ENCODE results near the gene HK1. TPM values are rescaled to one million over a fixed set of nuclear protein-coding genes. Genes with fewer than 3 reads are reported as not detected.

Gene HK1
- polyA plus RNA-seq, 1 experiment = 47.5 TPM

- Histone ChIP-seq H3K4me3 (ENCODE audit: low read depth, low read length) (no peak overlapping the region), H3K27me3 (ENCODE audit: control insufficient read depth, insufficient read depth, low read length) (no peaks in the 10 kb centered on the region), H3K36me3 (ENCODE audit: control insufficient read depth, insufficient read depth, low read length) (no peaks in the 10 kb centered on the region)
- POLR2A ChIA-PET = no interaction called here
- TF ChIP-seq CTCF (IDR thresholded peaks at IDR 0.05; ENCODE audit: insufficient read depth, low read depth, low read length) = no peak
- no peak for DNase-seq (ENCODE audit: low read depth)
- CTCF ChIA-PET = interaction anchor here (0.6 to 1.0 kb wide), 2 partner anchors 68 to 123 kb away, joined by 3 to 6 read pairs; no protein-coding TSS in a partner anchor
These were observed 36.8 kb downstream of the HK1 start for GRCh38 chr10:69315100-69315542.

GRCh38 chr10:69315610-69316312 lies 37.5 kb downstream of the HK1 start:
- Histone ChIP-seq H3K27me3 (ENCODE audit: control insufficient read depth, insufficient read depth, low read length) (no peaks in the 10 kb centered on the region), H3K36me3 (ENCODE audit: control insufficient read depth, insufficient read depth, low read length) (no peaks in the 10 kb centered on the region), H3K4me3 (ENCODE audit: low read depth, low read length) (no peak overlapping the region)
- no peak for TF ChIP-seq CTCF (IDR thresholded peaks at IDR 0.05; ENCODE audit: insufficient read depth, low read depth, low read length)
- CTCF ChIA-PET = interaction anchor here (0.6 to 1.0 kb wide), 3 partner anchors 16 to 123 kb away, joined by 3 to 6 read pairs (median 3); no protein-coding TSS in a partner anchor
- POLR2A ChIA-PET = no interaction called here
- DNase-seq (ENCODE audit: low read depth) = no peak

GRCh38 chr10:69316313-69317059 lies 38.2 kb downstream of the HK1 start:
- DNase-seq (ENCODE audit: low read depth) = no peak
- POLR2A ChIA-PET = no interaction called here
- no peaks in the 10 kb centered on the region for H3K27me3 ChIP-seq (ENCODE audit: control insufficient read depth, insufficient read depth, low read length)
- TF ChIP-seq CTCF (IDR thresholded peaks at IDR 0.05; ENCODE audit: insufficient read depth, low read depth, low read length) = no peak
- CTCF ChIA-PET = interaction anchor here (0.7 kb wide), 1 partner anchor 16 kb away, joined by 3 read pairs; no protein-coding TSS in a partner anchor
- no peak overlapping the region for H3K4me3 ChIP-seq (ENCODE audit: low read depth, low read length)
- no peaks in the 10 kb centered on the region for H3K36me3 ChIP-seq (ENCODE audit: control insufficient read depth, insufficient read depth, low read length)

- POLR2A ChIA-PET = no interaction called here
- no peak for DNase-seq (ENCODE audit: low read depth)
- H3K4me3 ChIP-seq (ENCODE audit: low read depth, low read length) = no peak overlapping the region
- CTCF ChIA-PET = interaction anchor here (0.9 to 1.6 kb wide), 3 partner anchors 16 to 66 kb away, joined by 3 to 7 read pairs (median 3); no protein-coding TSS in a partner anchor
- no peak for TF ChIP-seq CTCF (IDR thresholded peaks at IDR 0.05; ENCODE audit: insufficient read depth, low read depth, low read length)
- no peaks in the 10 kb centered on the region for H3K36me3 ChIP-seq (ENCODE audit: control insufficient read depth, insufficient read depth, low read length)
- H3K27me3 ChIP-seq (ENCODE audit: control insufficient read depth, insufficient read depth, low read length) = no peaks in the 10 kb centered on the region
These were observed 38.9 kb downstream of the HK1 start for GRCh38 chr10:69317175-69317604.

DNA sequence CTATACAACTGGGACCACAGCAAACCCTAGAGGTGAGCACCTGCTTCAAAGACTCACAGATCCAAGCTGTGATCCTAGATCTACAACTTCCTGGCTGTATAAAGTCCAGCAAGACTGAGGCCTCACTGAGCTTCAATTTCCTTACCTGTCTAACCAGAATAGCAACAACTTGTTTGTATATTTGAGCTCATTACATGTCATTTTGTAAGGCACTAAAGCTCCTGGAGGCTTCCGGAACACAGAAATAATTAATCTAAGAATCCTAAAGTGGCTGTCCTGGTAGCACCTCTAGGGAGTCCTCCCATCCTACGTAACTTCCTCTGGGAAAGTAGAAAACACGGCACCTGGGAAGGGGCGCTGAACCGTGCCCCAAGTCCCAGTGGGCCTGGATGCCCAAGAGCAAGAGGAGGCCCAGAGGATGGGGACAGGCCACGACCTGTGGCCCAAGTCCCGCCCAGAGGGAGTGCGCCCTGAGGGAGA lies 39.4 kb downstream of the HK1 start:
- DNase-seq (ENCODE audit: low read depth) = no peak
- no peak for TF ChIP-seq CTCF (IDR thresholded peaks at IDR 0.05; ENCODE audit: insufficient read depth, low read depth, low read length)
- Histone ChIP-seq H3K4me3 (ENCODE audit: low read depth, low read length) (peak overlapping the region; percentile 84), H3K36me3 (ENCODE audit: control insufficient read depth, insufficient read depth, low read length) (no peaks in the 10 kb centered on the region), H3K27me3 (ENCODE audit: control insufficient read depth, insufficient read depth, low read length) (no peaks in the 10 kb centered on the region)
- POLR2A ChIA-PET = no interaction called here
- CTCF ChIA-PET = interaction anchor here (0.9 to 1.6 kb wide), 4 partner anchors 13 to 65 kb away, joined by 3 to 7 read pairs (median 3); no protein-coding TSS in a partner anchor

Measured in BJ (cell line).